Measurements from ENCODE around the gene TMEM43.

DNA sequence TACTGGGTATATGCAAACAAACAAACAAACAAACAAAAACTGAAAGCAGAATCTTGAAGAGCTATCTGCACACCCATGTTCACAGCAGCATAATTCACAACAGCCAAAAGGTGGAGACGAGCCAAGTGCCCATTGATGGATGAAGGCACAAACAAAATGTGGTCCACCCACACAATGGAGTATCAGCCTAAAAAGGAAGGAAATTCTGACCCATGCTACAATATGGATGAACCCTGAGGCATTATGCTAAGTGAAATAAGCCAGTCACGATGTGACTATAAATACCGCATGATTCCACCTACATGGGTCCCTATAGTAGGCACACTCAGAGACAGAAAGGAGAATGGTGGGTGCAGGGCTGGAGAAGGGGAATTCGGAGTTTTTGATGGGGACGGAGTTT, 29.4 kb downstream of the TMEM43 start:
- TF ChIP-seq, protein P1, sequence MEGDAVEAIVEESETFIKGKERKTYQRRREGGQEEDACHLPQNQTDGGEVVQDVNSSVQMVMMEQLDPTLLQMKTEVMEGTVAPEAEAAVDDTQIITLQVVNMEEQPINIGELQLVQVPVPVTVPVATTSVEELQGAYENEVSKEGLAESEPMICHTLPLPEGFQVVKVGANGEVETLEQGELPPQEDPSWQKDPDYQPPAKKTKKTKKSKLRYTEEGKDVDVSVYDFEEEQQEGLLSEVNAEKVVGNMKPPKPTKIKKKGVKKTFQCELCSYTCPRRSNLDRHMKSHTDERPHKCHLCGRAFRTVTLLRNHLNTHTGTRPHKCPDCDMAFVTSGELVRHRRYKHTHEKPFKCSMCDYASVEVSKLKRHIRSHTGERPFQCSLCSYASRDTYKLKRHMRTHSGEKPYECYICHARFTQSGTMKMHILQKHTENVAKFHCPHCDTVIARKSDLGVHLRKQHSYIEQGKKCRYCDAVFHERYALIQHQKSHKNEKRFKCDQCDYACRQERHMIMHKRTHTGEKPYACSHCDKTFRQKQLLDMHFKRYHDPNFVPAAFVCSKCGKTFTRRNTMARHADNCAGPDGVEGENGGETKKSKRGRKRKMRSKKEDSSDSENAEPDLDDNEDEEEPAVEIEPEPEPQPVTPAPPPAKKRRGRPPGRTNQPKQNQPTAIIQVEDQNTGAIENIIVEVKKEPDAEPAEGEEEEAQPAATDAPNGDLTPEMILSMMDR (IDR thresholded peaks at IDR 0.05 in 2 of 3, conservative IDR thresholded peaks at IDR 0.05 in 1 of 3; ENCODE audit: borderline replicate concordance in 1 of 3, insufficient read depth in 1 of 3, low read depth in 2 of 3, low read length in 2 of 3): no peak
- TF ChIP-seq, protein P2, sequence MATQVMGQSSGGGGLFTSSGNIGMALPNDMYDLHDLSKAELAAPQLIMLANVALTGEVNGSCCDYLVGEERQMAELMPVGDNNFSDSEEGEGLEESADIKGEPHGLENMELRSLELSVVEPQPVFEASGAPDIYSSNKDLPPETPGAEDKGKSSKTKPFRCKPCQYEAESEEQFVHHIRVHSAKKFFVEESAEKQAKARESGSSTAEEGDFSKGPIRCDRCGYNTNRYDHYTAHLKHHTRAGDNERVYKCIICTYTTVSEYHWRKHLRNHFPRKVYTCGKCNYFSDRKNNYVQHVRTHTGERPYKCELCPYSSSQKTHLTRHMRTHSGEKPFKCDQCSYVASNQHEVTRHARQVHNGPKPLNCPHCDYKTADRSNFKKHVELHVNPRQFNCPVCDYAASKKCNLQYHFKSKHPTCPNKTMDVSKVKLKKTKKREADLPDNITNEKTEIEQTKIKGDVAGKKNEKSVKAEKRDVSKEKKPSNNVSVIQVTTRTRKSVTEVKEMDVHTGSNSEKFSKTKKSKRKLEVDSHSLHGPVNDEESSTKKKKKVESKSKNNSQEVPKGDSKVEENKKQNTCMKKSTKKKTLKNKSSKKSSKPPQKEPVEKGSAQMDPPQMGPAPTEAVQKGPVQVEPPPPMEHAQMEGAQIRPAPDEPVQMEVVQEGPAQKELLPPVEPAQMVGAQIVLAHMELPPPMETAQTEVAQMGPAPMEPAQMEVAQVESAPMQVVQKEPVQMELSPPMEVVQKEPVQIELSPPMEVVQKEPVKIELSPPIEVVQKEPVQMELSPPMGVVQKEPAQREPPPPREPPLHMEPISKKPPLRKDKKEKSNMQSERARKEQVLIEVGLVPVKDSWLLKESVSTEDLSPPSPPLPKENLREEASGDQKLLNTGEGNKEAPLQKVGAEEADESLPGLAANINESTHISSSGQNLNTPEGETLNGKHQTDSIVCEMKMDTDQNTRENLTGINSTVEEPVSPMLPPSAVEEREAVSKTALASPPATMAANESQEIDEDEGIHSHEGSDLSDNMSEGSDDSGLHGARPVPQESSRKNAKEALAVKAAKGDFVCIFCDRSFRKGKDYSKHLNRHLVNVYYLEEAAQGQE (IDR thresholded peaks at IDR 0.05; ENCODE audit: low read depth): no peak
- no peak for TF ChIP-seq YY1 (IDR thresholded peaks at IDR 0.05; ENCODE audit: extremely low read depth, insufficient replicate concordance, low read depth, low read length)
- no peak for TF ChIP-seq POLR2AphosphoS5 (IDR thresholded peaks at IDR 0.05; ENCODE audit: low read depth, low read length)
- TF ChIP-seq POLR2A (IDR thresholded peaks at IDR 0.05; ENCODE audit: borderline replicate concordance, extremely low read depth, insufficient read depth, insufficient read length): no peak
- no peak for TF ChIP-seq EZH2 (IDR thresholded peaks at IDR 0.05)
- TF ChIP-seq, protein P3, sequence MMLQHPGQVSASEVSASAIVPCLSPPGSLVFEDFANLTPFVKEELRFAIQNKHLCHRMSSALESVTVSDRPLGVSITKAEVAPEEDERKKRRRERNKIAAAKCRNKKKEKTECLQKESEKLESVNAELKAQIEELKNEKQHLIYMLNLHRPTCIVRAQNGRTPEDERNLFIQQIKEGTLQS (IDR thresholded peaks at IDR 0.05): no peak
- no peak for TF ChIP-seq ELF1 (IDR thresholded peaks at IDR 0.05; ENCODE audit: borderline replicate concordance, low read depth)
- no peak for TF ChIP-seq SIN3A (IDR thresholded peaks at IDR 0.05; ENCODE audit: low read depth)
